HG03025 (cell line): Measurements from ENCODE around the gene GABBR2.

ENCODE experiments used
- ATAC-seq: cut with Tn5 transposase; IDR thresholded peaks from one replicate; pipeline ENCODE4 v1.9.1; 2021; ENCODE audit warnings: mild to moderate bottlenecking, moderate library complexity; ENCODE audit not compliant: unreplicated experiment, low FRiP score

Gene GABBR2

GRCh38 chr9:98640394-98640793, 68.3 kb downstream of the GABBR2 start:
- no peak for ATAC-seq

GRCh38 chr9:98639133-98639532, 69.6 kb downstream of the GABBR2 start:
- no peak for ATAC-seq

GRCh38 chr9:98637381-98637780, 71.4 kb downstream of the GABBR2 start:
- no peak for ATAC-seq

- no peak for ATAC-seq
Observed at GRCh38 chr9:98635374-98635773, 73.4 kb downstream of the GABBR2 start.

GRCh38 chr9:98634685-98635336, 73.9 kb downstream of the GABBR2 start:
- no peak for ATAC-seq

- no peak for ATAC-seq
Observed at GRCh38 chr9:98632839-98633238, 75.9 kb downstream of the GABBR2 start.

GRCh38 chr9:98627296-98627695, 81.4 kb downstream of the GABBR2 start:
- ATAC-seq = no peak

GRCh38 chr9:98625728-98626127, 83.0 kb downstream of the GABBR2 start:
- no peak for ATAC-seq

GRCh38 chr9:98619788-98620187, 88.9 kb downstream of the GABBR2 start:
- no peak for ATAC-seq

GRCh38 chr9:98615633-98616032, 93.1 kb downstream of the GABBR2 start:
- ATAC-seq = no peak

- no peak for ATAC-seq
Observed at GRCh38 chr9:98614941-98615340, 93.8 kb downstream of the GABBR2 start.

- ATAC-seq = no peak
Observed at GRCh38 chr9:98612061-98612752, 96.5 kb downstream of the GABBR2 start.

- no peak for ATAC-seq
Observed at GRCh38 chr9:98611319-98611718, 97.4 kb downstream of the GABBR2 start.

- ATAC-seq = no peak
Observed at GRCh38 chr9:98610711-98611110, 98.0 kb downstream of the GABBR2 start.

- ATAC-seq = no peak
Observed at GRCh38 chr9:98610211-98610610, 98.5 kb downstream of the GABBR2 start.

GRCh38 chr9:98609646-98610045, 99.1 kb downstream of the GABBR2 start:
- no peak for ATAC-seq

- no peak for ATAC-seq
Observed at GRCh38 chr9:98607787-98608186, 100.9 kb downstream of the GABBR2 start.

GRCh38 chr9:98607152-98607551, 101.6 kb downstream of the GABBR2 start:
- ATAC-seq = no peak

GRCh38 chr9:98606730-98607129, 102.0 kb downstream of the GABBR2 start:
- no peak for ATAC-seq

- no peak for ATAC-seq
Observed at GRCh38 chr9:98605116-98605515, 103.6 kb downstream of the GABBR2 start.

GRCh38 chr9:98603821-98604383, 104.8 kb downstream of the GABBR2 start:
- ATAC-seq = no peak
